Measurements from ENCODE around the gene SAMD4B. TPM values are rescaled to one million over a fixed set of nuclear protein-coding genes. Genes with fewer than 3 reads are reported as not detected.

The SAMD4B gene
- total RNA-seq, 4 donors from 2014 or later: 60.7 to 102 (median 77.1) TPM

GRCh38 chr19:39397360-39398296 is 55.4 kb downstream of the SAMD4B start:
- Histone ChIP-seq H3K27me3 (no peaks in the 10 kb centered on the region), H3K36me3 (peaks cover 0 to 7% (median 3%) of the 10 kb centered on the region in 4 donors), H3K9me3 (no peaks in the 10 kb centered on the region), H3K4me1 (peaks cover 38 to 56% (median 45%) of the 10 kb centered on the region in 4 donors), H3K4me3 (peak overlapping the region in 3 of 4 donors; percentile 8 to 31 (median 13)), H3K27ac (peak overlapping the region; percentile 98 to 100 (median 99))
- peak; percentile 96 for DNase-seq
- in situ Hi-C loops (cut with MboI; ENCODE audit: low pct_ligation_motif_present in 1 of 4, low pct_unique_long_range_greater_than_20kb in 1 of 4, low sequenced_read_pairs in 3 of 4) (loop anchor here in 1 of 4 donors (10.0 kb wide), 1 partner anchor 53 kb away; the partner anchor contains the start of gene SAMD4B), intact Hi-C loops (cut with DNase I; ENCODE audit: low total_unique reads) (loop anchor here (2.0 kb wide), 1 partner anchor 15 kb away; the partner anchor contains the start of gene PLEKHG2)
- WGBS, 2 donors (ENCODE audit: low coverage in 1 of 2): 26% methylated on average over 16 of the region's 17 CpGs; no CpG with 5 or more reads in 1 of the 2 donors
- TF ChIP-seq POLR2A (IDR thresholded peaks at IDR 0.05) (peak; percentile 93), EP300 (IDR thresholded peaks at IDR 0.05; ENCODE audit: low read depth) (peak; percentile 80), POLR2AphosphoS5 (IDR thresholded peaks at IDR 0.05) (peak; percentile 50 to 94 (median 91))
- TF ChIP-seq, protein P1, sequence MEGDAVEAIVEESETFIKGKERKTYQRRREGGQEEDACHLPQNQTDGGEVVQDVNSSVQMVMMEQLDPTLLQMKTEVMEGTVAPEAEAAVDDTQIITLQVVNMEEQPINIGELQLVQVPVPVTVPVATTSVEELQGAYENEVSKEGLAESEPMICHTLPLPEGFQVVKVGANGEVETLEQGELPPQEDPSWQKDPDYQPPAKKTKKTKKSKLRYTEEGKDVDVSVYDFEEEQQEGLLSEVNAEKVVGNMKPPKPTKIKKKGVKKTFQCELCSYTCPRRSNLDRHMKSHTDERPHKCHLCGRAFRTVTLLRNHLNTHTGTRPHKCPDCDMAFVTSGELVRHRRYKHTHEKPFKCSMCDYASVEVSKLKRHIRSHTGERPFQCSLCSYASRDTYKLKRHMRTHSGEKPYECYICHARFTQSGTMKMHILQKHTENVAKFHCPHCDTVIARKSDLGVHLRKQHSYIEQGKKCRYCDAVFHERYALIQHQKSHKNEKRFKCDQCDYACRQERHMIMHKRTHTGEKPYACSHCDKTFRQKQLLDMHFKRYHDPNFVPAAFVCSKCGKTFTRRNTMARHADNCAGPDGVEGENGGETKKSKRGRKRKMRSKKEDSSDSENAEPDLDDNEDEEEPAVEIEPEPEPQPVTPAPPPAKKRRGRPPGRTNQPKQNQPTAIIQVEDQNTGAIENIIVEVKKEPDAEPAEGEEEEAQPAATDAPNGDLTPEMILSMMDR (IDR thresholded peaks at IDR 0.05): peak; percentile 93 to 99 (median 97)

- 45% methylated on average over 11 of the region's 11 CpGs; no CpG with 5 or more reads in 1 of the 2 donors for WGBS, 2 donors (ENCODE audit: low coverage in 1 of 2)
- H3K27ac ChIP-seq: peak overlapping the region; percentile 98 to 100 (median 99)
- DNase-seq: peak; percentile 89
- H3K9me3 ChIP-seq: no peaks in the 10 kb centered on the region
- TF ChIP-seq POLR2AphosphoS5 (IDR thresholded peaks at IDR 0.05): peak; percentile 35 to 86 (median 82)
- TF ChIP-seq, protein P1 (IDR thresholded peaks at IDR 0.05): no peak
- no peak for TF ChIP-seq POLR2A (IDR thresholded peaks at IDR 0.05)
- no peaks in the 10 kb centered on the region for H3K27me3 ChIP-seq
- H3K36me3 ChIP-seq: peaks cover 0 to 7% (median 3%) of the 10 kb centered on the region in 4 donors
- peaks cover 38 to 62% (median 52%) of the 10 kb centered on the region in 4 donors for H3K4me1 ChIP-seq
- in situ Hi-C loops (cut with MboI; ENCODE audit: low pct_ligation_motif_present in 1 of 4, low pct_unique_long_range_greater_than_20kb in 1 of 4, low sequenced_read_pairs in 3 of 4) (loop anchor here in 1 of 4 donors (10.0 kb wide), 1 partner anchor 54 kb away; the partner anchor contains the start of gene SAMD4B), intact Hi-C loops (cut with DNase I; ENCODE audit: low total_unique reads) (loop anchor here (2.0 kb wide), 1 partner anchor 14 kb away; the partner anchor contains the start of gene PLEKHG2)
- peak overlapping the region in 3 of 4 donors; percentile 8 to 31 (median 13) for H3K4me3 ChIP-seq
These were observed 56.2 kb downstream of the SAMD4B start for GRCh38 chr19:39398297-39398864.

DNA sequence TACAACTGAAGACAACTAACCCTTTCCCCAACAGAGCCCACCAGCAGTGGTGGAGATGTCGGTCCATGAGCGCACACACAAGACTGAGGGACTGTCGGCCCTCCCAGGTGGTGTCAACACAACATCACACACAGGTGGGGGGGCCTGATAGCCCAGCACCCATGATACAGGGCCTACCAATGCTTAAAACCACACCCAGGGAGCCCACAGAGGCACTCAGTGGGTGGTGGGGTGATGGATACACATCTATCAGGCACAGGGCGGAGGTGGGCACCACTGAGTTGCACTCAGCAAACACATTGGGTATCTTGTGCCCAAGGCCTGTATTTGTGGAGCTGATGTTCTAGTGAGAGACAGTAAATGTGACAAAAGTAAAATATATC is 57.4 kb downstream of the SAMD4B start:
- 97% methylated on average over 4 of the region's 4 CpGs; no CpG with 5 or more reads in 1 of the 2 donors for WGBS, 2 donors (ENCODE audit: low coverage in 1 of 2)

More for the DNA sequence above, 57.4 kb downstream of the SAMD4B start:
- intact Hi-C loops (cut with DNase I; ENCODE audit: low total_unique reads): loop anchor here (2.0 kb wide), 1 partner anchor 13 kb away; the partner anchor contains the start of gene PLEKHG2
- H3K4me3 ChIP-seq: no peak overlapping the region
- peak overlapping the region; percentile 98 to 100 (median 99) for H3K27ac ChIP-seq
- DNase-seq: no peak
- H3K4me1 ChIP-seq: peaks cover 44 to 72% (median 62%) of the 10 kb centered on the region in 4 donors
- no peaks in the 10 kb centered on the region for H3K9me3 ChIP-seq
- in situ Hi-C loops (cut with MboI; ENCODE audit: low pct_ligation_motif_present in 1 of 4, low pct_unique_long_range_greater_than_20kb in 1 of 4, low sequenced_read_pairs in 3 of 4): loop anchor here in 1 of 4 donors (10.0 kb wide), 1 partner anchor 55 kb away; the partner anchor contains the start of gene SAMD4B
- TF ChIP-seq POLR2A (IDR thresholded peaks at IDR 0.05) (no peak), POLR2AphosphoS5 (IDR thresholded peaks at IDR 0.05) (no peak), EP300 (IDR thresholded peaks at IDR 0.05; ENCODE audit: low read depth) (no peak)
- TF ChIP-seq, protein P1 (IDR thresholded peaks at IDR 0.05): no peak
- no peaks in the 10 kb centered on the region for H3K27me3 ChIP-seq
- peaks cover 0 to 6% (median 0%) of the 10 kb centered on the region in 4 donors for H3K36me3 ChIP-seq
